ENCODE results near the gene LARGE1.

LARGE1 gene

DNA sequence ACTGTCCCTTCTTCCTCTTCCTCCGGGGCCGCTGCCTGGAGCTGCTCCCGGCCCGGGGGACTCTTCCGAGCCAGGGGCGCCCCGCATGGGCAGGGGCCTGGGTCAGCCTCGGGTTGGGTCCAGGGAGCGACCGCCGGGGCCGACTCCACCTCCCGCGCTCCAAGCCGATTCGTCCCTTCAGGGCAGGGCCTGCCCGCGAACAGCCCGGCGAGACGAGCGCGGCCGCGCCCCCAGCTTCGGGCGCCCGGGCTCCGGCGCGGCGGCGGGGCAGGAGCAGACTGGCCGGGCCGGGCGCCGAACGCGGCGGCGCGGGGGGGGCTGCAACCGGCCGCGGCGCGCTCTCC is at the start of gene LARGE1:
LARGE1 (minus strand) TSS at position 280 of the 344 bp plus-strand sequence.
- no peak for DNase-seq (ENCODE audit: low read depth)

DNA sequence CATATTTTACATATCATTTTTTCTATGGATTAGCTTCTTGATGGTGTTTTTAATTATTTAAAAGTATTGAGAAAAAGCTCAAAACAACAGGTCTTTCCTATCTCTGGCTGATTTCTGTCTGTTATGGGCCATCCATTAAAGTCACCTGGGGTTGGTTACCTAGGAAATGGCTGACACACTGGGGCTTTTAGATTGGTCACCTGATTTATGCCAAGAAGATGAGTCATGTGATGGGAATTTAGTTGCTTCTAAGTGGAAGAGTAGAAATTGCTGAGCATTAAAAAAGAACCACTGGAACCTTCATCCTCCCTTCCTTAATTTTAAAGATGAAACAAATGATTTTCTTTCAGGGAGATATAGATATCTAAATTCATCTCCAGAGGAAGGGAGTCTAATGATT is 48.8 kb upstream of the LARGE1 start:
- DNase-seq (ENCODE audit: low read depth): no peak

DNA sequence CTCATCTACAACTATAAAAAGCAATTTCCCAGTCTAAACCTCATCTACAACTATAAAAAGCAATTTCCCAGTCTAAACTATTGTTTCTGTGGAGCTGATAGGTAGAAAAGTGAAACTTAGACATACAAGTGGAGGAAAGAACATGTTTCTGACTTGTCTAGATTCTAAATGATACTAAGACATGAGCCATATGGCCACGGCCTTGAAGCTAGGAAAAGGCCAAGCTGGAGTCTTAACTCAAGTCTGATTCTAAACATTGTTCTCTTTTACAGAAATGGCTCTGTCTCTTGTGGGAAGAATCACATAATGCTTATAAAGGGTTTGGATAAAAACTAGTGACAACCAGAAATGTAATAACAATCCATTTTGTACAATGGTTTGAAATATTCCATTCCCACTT is 43.8 kb upstream of the LARGE1 start:
- DNase-seq (ENCODE audit: low read depth): no peak

DNA sequence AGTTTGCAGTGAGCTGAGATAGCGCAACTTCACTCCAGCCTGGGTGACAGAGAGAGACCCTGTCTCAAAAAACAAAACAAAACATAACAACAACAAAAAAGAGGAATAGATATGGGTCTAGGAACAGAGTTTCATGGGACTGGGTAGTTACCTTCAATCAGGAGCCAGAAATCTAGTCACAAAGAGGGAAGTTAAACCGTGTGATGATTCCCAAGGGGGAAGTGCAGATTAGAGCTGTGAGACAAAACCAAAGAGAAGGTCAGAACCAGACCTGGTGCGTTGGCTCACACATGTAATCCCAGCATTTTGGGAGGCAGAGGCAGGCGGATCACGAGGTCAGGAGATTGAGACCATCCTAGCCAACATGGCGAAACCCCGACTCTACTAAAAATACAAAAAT is 42.1 kb upstream of the LARGE1 start:
- DNase-seq (ENCODE audit: low read depth): no peak

DNA sequence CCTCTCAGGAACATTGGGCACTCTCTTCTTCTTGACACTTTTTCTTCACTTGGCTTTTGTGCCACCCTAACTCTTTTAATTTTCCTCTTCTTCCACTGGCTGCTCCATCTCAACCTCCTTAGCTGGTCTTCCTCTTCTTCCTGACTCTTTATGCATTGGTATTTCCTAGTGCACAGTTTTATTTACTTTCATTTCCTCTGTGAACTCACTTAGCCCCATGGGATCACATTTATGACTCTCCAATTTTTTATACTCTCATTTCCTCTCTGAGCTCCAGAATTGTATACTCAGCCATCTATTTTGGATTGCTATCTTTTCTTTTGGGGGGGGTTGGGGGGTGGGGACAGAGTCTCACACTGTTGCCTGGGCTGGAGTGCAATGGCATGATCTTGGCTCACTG is 38.5 kb upstream of the LARGE1 start:
- peak; percentile 1 for DNase-seq (ENCODE audit: low read depth)

DNA sequence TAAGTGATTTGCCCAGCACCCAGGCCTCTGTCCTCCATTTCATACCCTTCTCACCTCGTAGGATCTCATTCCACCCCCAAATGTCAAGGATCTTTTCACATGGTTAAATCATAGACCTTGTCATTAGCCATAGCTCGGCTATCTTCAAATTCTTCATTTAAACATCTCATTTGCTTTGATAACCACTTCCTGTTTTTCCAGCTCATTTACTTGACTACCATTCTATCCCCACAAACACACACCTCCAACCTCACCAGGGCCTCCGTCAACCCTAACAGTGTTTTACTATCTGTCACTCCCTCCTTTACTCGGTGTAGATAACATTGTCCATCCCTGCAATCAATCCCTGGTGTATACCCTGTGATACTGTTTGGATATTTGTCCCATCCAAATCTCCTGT is 36.8 kb upstream of the LARGE1 start:
- DNase-seq (ENCODE audit: low read depth): no peak

DNA sequence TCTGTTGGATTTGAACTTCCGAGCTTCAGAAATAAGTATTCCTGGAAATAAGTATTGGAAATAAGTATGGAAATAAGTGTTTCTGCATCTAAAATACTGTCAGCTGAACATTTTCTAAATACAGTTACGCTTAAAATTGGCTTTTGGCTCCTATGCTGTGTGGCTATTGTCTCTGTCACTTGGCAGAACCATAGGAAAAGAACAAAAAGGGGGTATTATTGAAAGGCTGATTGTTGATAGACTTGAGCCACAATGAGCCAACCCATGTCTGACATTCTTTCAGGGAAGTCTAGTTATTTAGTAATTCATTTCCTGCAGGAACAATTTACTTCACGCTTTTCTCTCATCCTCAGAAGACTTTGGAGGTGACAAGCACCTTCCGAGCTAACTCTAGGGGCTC is 32.5 kb upstream of the LARGE1 start:
- DNase-seq (ENCODE audit: low read depth): no peak

DNA sequence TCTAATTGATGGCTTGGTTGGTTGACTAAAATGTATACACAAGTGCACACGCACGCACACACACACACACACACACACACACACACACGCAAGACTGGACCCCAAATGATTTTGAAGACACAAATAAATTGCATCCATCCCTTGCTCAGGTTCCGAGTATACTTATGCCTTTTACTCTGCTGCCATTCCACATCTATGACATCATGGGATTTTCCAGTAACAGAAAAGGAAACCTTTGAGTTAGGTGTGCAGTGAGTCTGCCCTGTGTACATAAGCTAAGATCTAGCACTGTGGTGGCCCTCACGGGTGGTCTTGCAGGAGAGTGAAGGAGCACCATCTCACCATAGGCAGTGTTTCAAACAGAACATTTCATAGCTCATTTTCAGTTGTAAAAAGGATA is 20.5 kb upstream of the LARGE1 start:
- DNase-seq (ENCODE audit: low read depth): no peak

DNA sequence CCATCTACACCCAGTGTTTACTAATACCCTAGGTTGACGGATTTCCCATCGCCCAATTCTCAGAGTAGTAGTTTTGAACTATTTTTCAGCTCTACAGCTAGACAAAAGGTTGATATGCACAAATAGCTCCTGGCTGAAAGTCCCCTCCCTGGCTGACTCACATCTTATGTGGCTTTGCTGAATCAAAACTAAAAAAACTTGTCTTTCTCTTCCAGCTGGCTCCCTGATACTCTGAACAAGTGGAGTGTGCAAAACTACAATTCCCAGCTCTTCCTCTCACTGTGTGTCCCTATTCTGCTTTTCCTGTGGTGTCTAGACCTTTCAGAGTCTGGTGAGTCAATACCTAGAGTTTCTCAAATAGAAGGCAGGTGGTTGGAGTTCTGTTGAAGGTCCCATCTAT is 12.7 kb upstream of the LARGE1 start:
- DNase-seq (ENCODE audit: low read depth): no peak

DNA sequence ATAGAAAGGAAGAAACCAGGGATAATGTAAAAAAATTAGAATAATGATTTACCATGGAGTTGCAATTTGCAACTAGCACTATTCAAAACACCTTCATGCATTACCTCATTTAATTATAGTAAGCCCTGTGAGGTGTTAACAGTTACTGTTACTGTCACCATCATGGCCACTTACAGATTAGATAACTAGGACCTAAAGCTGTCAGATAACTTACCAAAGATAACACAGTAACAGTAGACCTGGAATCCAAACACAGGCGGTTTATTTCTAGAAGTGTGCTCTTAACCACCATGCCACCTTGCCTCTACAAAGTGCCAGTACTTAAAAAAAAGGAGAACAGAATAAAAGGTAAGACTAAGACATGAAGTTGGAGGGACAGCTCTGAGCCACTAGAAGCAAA is 11.1 kb upstream of the LARGE1 start:
- no peak for DNase-seq (ENCODE audit: low read depth)

DNA sequence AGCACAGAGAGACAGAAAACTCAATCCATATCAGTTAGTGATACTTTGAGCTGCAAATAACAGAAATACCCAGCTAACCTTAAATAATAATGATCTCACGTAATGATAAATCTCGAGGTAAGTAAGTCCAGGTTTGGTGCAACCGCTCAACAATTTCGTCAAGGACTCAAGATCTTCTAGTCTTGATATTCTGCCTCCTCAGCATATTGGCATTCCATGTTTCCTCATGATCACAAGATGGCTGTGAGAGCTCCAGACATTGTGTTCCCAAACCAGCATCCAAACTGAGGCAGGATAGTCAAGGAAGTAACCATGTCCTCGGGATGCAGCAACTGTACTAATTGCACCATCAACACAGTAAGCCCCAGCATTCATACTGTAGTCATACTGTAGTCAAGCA is 7.5 kb upstream of the LARGE1 start:
- DNase-seq (ENCODE audit: low read depth): no peak

DNA sequence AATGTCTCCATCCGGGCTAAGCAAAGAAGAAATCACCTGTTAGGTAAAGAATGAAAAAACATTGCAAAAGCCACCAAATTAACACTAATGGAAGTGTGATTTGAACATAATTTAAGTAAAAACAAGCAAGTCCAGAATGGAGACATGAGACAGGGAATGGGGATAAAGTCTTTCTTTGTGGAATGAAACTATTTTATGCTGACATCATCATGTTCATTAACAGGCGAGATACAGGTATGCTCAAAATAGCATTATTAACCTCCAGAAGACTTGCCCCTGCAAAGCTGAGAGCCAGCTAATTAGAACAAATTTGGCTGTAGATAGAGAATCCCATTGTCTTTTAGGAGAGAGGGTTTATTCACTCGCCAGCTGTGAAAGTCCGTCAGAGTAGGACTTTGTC is 4.9 kb upstream of the LARGE1 start:
- DNase-seq (ENCODE audit: low read depth): no peak

DNA sequence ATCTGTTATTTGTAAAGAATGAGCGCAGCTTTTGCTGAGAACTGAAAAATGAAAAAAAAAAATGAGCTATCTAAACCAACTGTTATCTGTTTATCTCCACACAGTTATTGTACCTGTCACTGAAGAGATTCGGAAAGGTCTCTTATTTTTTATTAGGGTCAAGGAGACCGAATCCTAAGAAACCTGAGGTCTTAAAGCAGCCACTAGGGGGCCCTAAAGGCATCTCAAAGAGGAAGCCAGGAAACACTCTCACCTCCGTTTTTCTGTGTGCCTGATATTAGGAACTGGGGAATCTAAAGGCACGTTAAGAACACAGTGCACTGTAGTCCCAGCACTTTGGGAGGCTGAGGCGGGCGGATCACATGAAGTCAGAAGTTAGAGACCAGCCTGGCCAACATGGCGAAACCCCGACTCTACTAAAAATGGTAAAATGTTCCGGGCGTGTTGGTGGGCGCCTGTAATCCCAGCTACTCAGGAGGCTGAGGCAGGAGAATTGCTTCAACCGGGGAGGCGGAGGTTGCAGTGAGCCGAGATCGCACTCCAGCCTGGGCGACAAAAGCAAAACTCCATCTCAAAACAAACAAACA is 3.5 kb upstream of the LARGE1 start:
- DNase-seq (ENCODE audit: low read depth): no peak

DNA sequence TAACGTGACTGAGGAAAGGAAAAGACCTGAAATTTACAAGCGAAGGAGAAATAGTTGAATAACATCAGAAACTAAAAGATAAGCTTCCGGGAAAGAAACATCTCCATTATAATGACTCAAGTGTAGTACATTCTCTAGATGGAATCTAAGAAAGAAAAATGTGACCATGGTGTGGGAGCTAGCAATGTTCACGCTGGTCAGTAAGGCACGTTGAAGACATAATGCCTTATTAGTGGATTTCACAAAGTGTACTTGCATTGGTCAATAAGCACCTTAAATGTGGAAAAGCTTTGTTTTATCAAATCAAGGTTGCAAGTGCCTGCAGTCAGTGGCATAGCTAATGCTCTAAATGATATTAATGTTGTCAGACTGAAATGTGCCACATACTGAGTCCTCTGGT is 2.8 kb upstream of the LARGE1 start:
- DNase-seq (ENCODE audit: low read depth): no peak

DNA sequence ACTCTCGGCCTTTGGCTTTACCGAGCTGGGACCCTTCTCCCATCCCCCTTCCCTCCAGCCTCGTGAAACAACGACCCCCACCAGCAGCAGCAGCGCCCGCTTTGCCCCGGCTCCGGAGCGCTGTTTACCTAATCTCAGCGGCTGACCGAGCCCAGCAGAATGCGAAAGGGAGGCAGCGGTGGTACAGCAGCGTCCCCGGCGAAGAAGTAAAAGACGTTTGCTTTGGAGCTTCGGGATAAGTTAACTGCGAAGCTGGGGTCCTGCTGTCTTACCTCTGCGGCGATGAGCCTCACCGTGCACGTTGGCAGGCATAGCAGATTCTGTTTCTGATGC is 2.0 kb upstream of the LARGE1 start:
- DNase-seq (ENCODE audit: low read depth): no peak

DNA sequence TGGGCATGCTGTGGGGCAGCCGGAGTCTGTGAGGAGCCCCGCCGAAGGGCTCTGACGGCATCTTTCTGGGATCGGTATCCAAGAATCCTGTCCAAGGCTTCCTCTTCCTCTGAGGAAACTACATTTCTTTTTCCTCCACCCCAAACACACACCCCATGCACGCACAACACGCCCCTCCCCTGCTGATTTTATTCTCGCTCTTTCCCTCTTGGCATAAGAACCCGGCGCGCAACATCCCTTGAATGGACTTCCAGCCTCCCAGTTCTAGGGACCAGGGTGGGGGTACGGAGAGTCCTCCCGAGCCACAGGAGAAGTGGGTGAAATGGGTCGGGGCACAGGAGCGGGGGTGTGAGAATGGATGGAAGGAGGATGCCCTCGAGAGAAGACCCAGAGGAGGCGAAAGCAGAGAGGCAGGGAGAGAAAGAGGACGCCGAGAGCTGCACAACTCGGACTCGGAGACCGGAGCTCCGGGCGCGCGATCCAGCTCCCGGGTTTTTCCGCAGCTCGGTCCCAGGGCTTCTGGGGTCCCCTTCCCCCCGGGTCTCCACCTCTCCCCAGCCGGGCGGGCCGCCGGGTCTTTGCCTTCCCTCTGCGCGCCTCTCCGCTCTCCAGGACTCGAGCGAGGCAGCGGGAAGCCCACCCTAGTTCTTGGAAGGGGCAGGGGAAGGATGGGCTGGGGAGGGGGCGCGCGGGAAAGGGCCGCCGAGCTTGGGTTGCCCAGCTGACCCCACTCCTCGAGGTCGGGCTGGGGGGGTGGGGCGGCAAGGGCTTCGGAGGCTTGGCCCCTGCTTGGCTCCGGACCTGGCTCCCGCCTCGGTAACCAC is 1.5 kb upstream of the LARGE1 start:
- DNase-seq (ENCODE audit: low read depth): no peak

DNA sequence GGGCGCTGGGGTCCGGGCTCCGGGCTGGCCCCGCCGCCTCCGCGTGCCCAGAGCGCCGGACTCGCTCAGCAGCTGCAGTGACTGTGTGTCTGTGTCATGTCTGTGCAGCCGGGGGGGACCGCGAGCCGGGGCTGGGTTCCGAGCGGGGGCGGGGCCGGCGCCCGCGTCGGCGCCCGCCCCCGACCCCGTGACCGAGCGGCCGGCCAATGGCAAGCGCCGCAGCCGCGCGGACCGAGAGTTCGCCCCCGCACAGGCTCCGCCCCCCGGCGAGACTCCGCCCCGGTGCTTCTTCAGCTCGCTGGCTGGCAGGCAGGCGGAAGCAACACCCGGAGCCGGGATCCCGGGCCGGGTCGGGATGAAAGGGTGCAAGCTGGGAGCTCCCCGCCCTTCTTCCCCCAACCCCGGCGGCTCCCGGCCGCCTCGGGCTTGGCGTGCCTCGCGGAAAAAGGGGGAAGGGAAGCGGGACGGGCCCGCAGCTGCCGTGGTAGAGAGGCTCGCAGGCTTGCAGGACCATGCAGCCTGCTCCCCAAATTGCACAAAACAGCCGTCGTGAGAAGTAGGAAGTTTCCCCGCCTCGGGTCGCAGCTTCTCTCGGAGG is 750 bp upstream of the LARGE1 start:
- peak; percentile 96 for DNase-seq (ENCODE audit: low read depth)

DNA sequence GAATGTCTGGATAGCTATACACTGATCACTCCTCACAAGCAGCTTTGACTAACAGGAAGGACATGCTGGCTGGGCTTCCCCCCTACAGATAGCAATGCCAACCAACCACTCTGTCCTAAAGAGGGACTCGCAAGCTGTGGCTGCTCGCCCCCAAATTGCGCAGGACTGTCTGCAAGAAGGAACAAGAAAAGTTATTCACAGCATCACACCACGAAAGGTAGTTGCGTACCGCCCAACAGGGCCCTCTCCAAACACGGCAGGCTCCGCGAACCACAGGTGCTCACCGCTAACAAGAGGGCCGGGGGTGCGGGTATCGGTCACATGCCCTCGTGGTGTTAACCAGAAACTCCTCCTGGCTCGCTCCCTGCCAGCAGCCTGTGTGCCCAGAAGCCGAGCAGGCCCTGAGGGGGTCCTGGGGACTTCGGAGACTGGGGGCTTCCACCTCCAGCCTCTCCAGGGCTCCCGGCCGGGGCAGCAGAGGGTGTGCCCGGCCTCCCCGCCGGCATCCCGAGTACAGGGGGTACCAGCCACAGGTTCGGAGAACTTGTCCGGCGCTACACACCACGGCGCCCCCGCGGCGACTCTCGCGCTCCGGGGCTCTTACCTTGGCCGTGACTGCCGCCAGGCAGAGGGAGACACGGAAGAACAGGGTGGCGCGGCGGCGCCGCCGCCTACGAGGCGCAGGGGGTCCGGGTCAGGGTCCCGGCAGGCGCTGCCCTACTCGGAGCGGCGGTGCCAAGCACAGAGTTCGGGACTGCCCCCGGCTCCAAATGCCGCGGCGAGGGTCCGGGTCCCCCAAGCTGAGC is 682 bp downstream of the LARGE1 start:
- no peak for DNase-seq (ENCODE audit: low read depth)

DNA sequence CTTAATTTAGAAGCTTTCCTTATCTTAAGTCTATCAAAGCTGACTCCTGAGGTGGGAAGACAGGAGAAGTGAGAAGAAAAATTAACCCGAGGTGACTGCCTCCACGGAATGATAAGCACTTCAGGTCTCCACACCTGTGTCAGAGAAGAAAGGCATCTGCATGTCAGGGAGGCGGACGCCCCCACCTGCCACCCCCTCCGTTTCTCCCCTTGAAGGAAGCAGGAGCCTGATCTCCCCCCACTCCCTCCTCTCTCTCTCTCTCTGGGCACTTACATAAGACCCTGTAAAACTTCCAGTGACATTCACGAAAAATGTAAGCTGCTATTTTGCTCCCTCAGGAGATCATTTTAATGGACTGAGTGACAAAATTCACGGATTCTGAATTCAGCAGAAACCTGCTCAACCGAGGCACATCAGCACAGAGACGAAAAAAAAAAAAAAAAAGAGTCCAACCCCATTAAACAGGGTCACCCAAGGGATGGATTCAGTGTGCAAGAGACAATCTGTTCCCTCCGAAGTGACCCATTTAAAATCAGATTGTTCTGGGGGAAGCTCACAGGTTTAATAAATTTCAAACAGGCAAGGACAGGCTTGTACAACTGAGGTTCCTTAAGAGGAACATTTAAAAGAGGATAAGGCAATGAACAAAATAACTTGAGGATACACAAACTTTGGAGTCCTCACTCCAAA is 1.5 kb downstream of the LARGE1 start:
- no peak for DNase-seq (ENCODE audit: low read depth)

DNA sequence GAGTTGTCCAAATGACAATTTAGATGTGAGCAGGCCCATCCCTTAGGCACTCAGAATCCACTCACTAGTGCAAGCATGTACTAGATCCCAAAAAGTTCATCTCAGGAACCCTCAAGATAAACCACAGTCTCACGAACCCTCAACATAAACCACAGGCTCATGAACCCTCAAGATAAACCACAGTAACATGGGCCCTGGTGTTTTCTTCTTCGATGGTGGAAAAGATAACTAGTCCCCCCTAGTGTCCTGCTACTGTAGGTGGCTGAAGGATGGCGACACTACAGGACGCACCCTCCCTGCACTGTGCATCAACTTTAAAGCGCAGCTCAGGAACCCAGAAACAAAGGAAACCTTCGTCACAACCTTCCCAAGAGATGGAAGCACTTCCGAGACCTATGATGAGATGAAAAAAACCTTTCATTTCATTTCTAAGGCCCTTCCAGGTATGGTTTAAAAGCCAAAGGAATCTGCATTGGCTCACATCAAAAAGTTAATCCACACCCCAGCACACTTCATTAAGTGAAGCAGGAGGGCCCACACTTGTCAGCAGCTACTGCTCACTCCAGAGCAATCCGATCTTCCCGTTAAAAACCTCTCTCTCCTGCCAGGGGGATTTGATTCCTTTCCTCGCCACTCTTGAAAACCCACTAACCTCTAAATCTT is 2.4 kb downstream of the LARGE1 start:
- no peak for DNase-seq (ENCODE audit: low read depth)

DNA sequence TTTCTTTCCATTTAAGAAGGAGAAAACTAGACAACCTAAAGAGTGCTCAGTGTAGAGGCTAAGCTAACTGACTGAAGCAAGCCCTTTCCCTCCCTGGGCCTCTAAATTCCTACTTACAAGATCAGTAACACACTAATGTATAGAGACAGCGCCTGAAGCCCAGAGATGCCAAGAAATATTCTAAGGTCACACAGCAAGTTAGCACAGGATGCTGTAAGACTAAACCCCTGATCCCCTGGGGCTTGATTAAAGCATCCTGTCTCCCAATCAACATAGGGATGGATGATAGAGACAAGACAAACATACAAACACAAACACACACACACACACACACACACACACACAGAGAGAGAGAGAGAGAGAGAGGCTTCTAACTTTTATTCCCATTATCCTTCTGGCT is 5.6 kb downstream of the LARGE1 start:
- DNase-seq (ENCODE audit: low read depth): no peak

DNA sequence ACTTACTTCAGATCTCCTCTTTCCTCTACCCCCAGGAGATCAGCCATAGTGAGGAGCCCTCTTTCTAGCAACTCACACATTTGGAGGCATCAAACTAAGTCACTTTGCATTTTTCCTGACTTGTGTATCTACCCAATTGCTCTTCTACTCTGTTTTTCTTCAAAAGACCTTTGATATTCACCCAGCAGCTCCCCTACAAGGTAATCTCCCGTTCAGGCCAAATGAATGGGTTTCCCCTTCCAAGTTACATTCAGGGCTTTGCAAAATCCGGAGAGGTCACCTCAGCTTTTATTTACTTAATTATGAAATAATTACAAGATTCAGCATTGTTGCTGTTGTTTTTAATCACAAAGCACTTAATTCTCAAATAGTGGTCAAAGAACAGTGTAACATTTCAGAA is 6.1 kb downstream of the LARGE1 start:
- DNase-seq (ENCODE audit: low read depth): no peak

Measured in stromal cell of bone marrow (primary cell).